HCT116 (cell line): ENCODE results near the gene FRK.

Source experiments
- EGR1 ChIP-seq: IDR thresholded peaks from 2 replicates; pipeline ENCODE4 v1.6.1; 2012; ENCODE audit warnings: low read depth
- EZH2 ChIP-seq: fragments of 200-600 bp; sonication (generic); IDR thresholded peaks from 2 replicates; pipeline ENCODE4 v1.6.1; 2017; ENCODE audit warnings: antibody characterized with exemption, mixed run types
- JUND ChIP-seq: IDR thresholded peaks from 2 replicates; pipeline ENCODE4 v1.6.1; 2012
- POLR2A ChIP-seq: IDR thresholded peaks from 2 replicates; pipeline ENCODE4 v1.7.0; 2011; ENCODE audit warnings: borderline replicate concordance; ENCODE audit not compliant: insufficient read depth, insufficient read length; ENCODE audit errors: extremely low read depth
- POLR2AphosphoS5 ChIP-seq: IDR thresholded peaks from 2 replicates; pipeline ENCODE4 v1.6.1; 2011; ENCODE audit warnings: mild to moderate bottlenecking, low read depth, low read length, moderate library complexity
- YY1 ChIP-seq: IDR thresholded peaks from 2 replicates; pipeline ENCODE4 v1.6.1; 2011; ENCODE audit warnings: low read length, low read depth, moderate library complexity, mild to moderate bottlenecking; ENCODE audit not compliant: insufficient replicate concordance; ENCODE audit errors: extremely low read depth
- ZNF274 ChIP-seq: fragments of 200-500 bp; sonication (Bioruptor generic); IDR thresholded peaks from 2 replicates; pipeline ENCODE4 v1.6.1; 2014; ENCODE audit warnings: mild to moderate bottlenecking, low read depth, low read length, inconsistent platforms
- TF ChIP-seq, protein P1 (sequence below), 3 experiments: fragments of 200-600 bp in 1 of 3; sonication (generic) in 1 of 3; IDR thresholded peaks in 2 of 3; conservative IDR thresholded peaks in 1 of 3; 2 replicates each; pipeline ENCODE4 v1.5.1; 2012 to 2017; ENCODE audit warnings: low read depth in 2 of 3, low read length in 2 of 3, antibody characterized with exemption in 1 of 3, borderline replicate concordance in 1 of 3, control low read depth in 1 of 3, mild to moderate bottlenecking in 1 of 3, mixed read lengths in 1 of 3, mixed run types in 1 of 3, moderate library complexity in 1 of 3; ENCODE audit not compliant: insufficient read depth in 1 of 3

DNA sequence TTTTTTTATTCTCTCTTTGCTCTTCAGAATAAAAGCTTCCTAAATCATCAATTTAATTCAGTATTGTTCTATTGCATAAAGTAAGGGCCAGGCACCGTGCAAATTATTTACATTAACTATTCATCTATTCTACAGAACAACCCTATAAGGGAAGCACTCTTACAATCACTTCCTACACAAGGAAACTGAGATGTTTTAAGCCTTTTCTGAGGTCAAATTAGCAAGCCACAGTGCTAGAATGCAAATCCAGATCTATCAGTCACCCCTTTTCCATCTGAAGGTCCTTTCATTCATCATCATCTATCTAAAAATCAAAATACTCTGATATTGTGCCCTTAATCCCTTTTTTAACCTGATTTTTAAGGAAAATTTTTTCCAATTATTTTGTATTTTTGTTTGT lies 31.2 kb downstream of the FRK start:
- TF ChIP-seq, protein P1, sequence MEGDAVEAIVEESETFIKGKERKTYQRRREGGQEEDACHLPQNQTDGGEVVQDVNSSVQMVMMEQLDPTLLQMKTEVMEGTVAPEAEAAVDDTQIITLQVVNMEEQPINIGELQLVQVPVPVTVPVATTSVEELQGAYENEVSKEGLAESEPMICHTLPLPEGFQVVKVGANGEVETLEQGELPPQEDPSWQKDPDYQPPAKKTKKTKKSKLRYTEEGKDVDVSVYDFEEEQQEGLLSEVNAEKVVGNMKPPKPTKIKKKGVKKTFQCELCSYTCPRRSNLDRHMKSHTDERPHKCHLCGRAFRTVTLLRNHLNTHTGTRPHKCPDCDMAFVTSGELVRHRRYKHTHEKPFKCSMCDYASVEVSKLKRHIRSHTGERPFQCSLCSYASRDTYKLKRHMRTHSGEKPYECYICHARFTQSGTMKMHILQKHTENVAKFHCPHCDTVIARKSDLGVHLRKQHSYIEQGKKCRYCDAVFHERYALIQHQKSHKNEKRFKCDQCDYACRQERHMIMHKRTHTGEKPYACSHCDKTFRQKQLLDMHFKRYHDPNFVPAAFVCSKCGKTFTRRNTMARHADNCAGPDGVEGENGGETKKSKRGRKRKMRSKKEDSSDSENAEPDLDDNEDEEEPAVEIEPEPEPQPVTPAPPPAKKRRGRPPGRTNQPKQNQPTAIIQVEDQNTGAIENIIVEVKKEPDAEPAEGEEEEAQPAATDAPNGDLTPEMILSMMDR (IDR thresholded peaks at IDR 0.05 in 2 of 3, conservative IDR thresholded peaks at IDR 0.05 in 1 of 3; ENCODE audit: borderline replicate concordance in 1 of 3, insufficient read depth in 1 of 3, low read depth in 2 of 3, low read length in 2 of 3) = no peak
- TF ChIP-seq EZH2 = no peak
- TF ChIP-seq JUND = no peak
- no peak for TF ChIP-seq YY1
- no peak for TF ChIP-seq POLR2A
- no peak for TF ChIP-seq ZNF274
- TF ChIP-seq POLR2AphosphoS5 = no peak
- TF ChIP-seq EGR1 = no peak
